Cortex of kidney (tissue), 1 donor: Measurements from ENCODE around the gene EDDM3A.
"Not testable (repeated sequence)": the region's sequence is repeated elsewhere in the genome, so short reads cannot be mapped to it uniquely, and the experiment has no call there.

Experiments used
- DNase-seq: peaks from one replicate; lab custom pipeline; 2025; lab: John Stamatoyannopoulos, UW

EDDM3A gene

GRCh38 chr14:20745571-20746358 is at the start of gene EDDM3A:
EDDM3A (plus strand) TSS chr14:20745887; CDS start chr14:20747581, 1,694 bp downstream.
- DNase-seq, result no peak

- DNase-seq, result no peak
Measured at GRCh38 chr14:20696764-20697163, 48.9 kb upstream of the EDDM3A start.

GRCh38 chr14:20697273-20698017 is 48.2 kb upstream of the EDDM3A start:
- DNase-seq, result no peak

- no peak for DNase-seq
Measured at GRCh38 chr14:20698018-20698329, 47.7 kb upstream of the EDDM3A start.

GRCh38 chr14:20698934-20699333 is 46.8 kb upstream of the EDDM3A start:
- DNase-seq, result no peak

GRCh38 chr14:20699931-20700330 is 45.8 kb upstream of the EDDM3A start:
- no peak for DNase-seq

GRCh38 chr14:20700965-20701364 is 44.7 kb upstream of the EDDM3A start:
- DNase-seq, result not testable (repeated sequence)

GRCh38 chr14:20706657-20707355 is 38.9 kb upstream of the EDDM3A start:
- DNase-seq, result no peak

- DNase-seq, result no peak
Measured at GRCh38 chr14:20707622-20708021, 38.1 kb upstream of the EDDM3A start.

GRCh38 chr14:20711261-20711660 is 34.4 kb upstream of the EDDM3A start:
- no peak for DNase-seq

GRCh38 chr14:20711685-20712084 is 34.0 kb upstream of the EDDM3A start:
- DNase-seq, result no peak

GRCh38 chr14:20712904-20713303 is 32.8 kb upstream of the EDDM3A start:
- DNase-seq, result no peak

GRCh38 chr14:20714593-20715250 is 31.0 kb upstream of the EDDM3A start:
- DNase-seq, result no peak

- no peak for DNase-seq
Measured at GRCh38 chr14:20719777-20720176, 25.9 kb upstream of the EDDM3A start.

- no peak for DNase-seq
Measured at GRCh38 chr14:20720741-20721140, 24.9 kb upstream of the EDDM3A start.

GRCh38 chr14:20722016-20722415 is 23.7 kb upstream of the EDDM3A start:
- DNase-seq, result no peak

GRCh38 chr14:20723488-20723887 is 22.2 kb upstream of the EDDM3A start:
- no peak for DNase-seq

- not testable (repeated sequence) for DNase-seq
Measured at GRCh38 chr14:20726121-20726520, 19.6 kb upstream of the EDDM3A start.

- DNase-seq, result no peak
Measured at GRCh38 chr14:20726531-20726930, 19.2 kb upstream of the EDDM3A start.

GRCh38 chr14:20730891-20731290 is 14.8 kb upstream of the EDDM3A start:
- DNase-seq, result no peak

- DNase-seq, result no peak
Measured at GRCh38 chr14:20732477-20732876, 13.2 kb upstream of the EDDM3A start.

- no peak for DNase-seq
Measured at GRCh38 chr14:20732979-20733635, 12.6 kb upstream of the EDDM3A start.
